Uterus (tissue), 2 donors: ENCODE data around the gene HDAC4.

ENCODE experiments used
- CTCF ChIP-seq, 4 experiments: fragments of 200-600 bp in 2 of 4; fragments of 450-650 bp in 2 of 4; sonication (generic) in 2 of 4; IDR thresholded peaks; one replicate each; pipeline ENCODE4 v1.5.1; 2016 to 2019; ENCODE audit warnings: antibody characterized with exemption in 4 of 4, mild to moderate bottlenecking in 2 of 4, moderate library complexity in 1 of 4
- POLR2A ChIP-seq, 2 donors: fragments of 450-650 bp; IDR thresholded peaks; one replicate each; pipeline ENCODE4 v1.6.1; 2016; ENCODE audit warnings: antibody characterized with exemption in 2 of 2, mild to moderate bottlenecking in 1 of 2, moderate library complexity in 1 of 2

- TF ChIP-seq POLR2A (IDR thresholded peaks at IDR 0.05): no peak
- TF ChIP-seq CTCF (IDR thresholded peaks at IDR 0.05): no peak
Observed at GRCh38 chr2:239189711-239190131, 211.1 kb downstream of the HDAC4 start.
